Karpas-422 (cell line): Measurements from ENCODE around the gene PGLYRP2. TPM values are rescaled to one million over a fixed set of nuclear protein-coding genes. Genes with fewer than 3 reads are reported as not detected.
A peak's percentile ranks its signal among the peaks of the same experiment; 100 is the strongest.
"Not testable (repeated sequence)": the region's sequence is repeated elsewhere in the genome, so short reads cannot be mapped to it uniquely, and the experiment has no call there.

Source experiments
- DNase-seq: peaks from one replicate; pipeline ENCODE4 v3.0.0-alpha.2; 2015
- H2AFZ ChIP-seq: fragments of 200-600 bp; sonication (generic); 2 replicates; pipeline ENCODE4 v1.6.1; 2014; ENCODE audit warnings: antibody characterized with exemption, low read length, mixed read lengths
- H3K27ac ChIP-seq: fragments of 200-600 bp; sonication (generic); 2 replicates; pipeline ENCODE4 v1.5.1; 2014; ENCODE audit warnings: mild to moderate bottlenecking, low read length, moderate library complexity
- H3K27me3 ChIP-seq: fragments of 200-600 bp; sonication (generic); 2 replicates; pipeline ENCODE4 v1.6.1; 2014; ENCODE audit warnings: low read length, mixed read lengths
- H3K36me3 ChIP-seq: fragments of 200-600 bp; sonication (generic); 2 replicates; pipeline ENCODE4 v1.6.1; 2014; ENCODE audit warnings: low read length, mixed read lengths; ENCODE audit not compliant: insufficient read depth
- H3K4me1 ChIP-seq: fragments of 200-600 bp; sonication (generic); 2 replicates; pipeline ENCODE4 v1.6.1; 2014; ENCODE audit warnings: mild to moderate bottlenecking, low read length, mixed read lengths
- H3K4me2 ChIP-seq: fragments of 200-600 bp; sonication (generic); 2 replicates; pipeline ENCODE4 v1.6.1; 2014; ENCODE audit warnings: low read length, low read depth, mild to moderate bottlenecking; ENCODE audit not compliant: poor library complexity, severe bottlenecking
- H3K4me3 ChIP-seq: fragments of 200-600 bp; sonication (generic); 2 replicates; pipeline ENCODE4 v1.5.1; 2014; ENCODE audit warnings: mild to moderate bottlenecking, antibody characterized with exemption, low read length, mixed read lengths
- H3K79me2 ChIP-seq: fragments of 200-600 bp; sonication (generic); 2 replicates; pipeline ENCODE4 v1.6.1; 2014; ENCODE audit warnings: mild to moderate bottlenecking, low read length, mixed read lengths
- H3K9ac ChIP-seq: fragments of 200-600 bp; sonication (generic); 2 replicates; pipeline ENCODE4 v1.6.0; 2014; ENCODE audit warnings: low read length
- H3K9me2 ChIP-seq: fragments of 200-600 bp; sonication (generic), shearing (Covaris generic); replicated peaks from 2 replicates; pipeline ENCODE4 v1.6.0; 2014; ENCODE audit warnings: mild to moderate bottlenecking, low read length, moderate library complexity; ENCODE audit not compliant: insufficient read depth
- H3K9me3 ChIP-seq: fragments of 300-700, 200-600 bp; sonication (generic); 2 replicates; pipeline ENCODE4 v1.6.1; 2014; ENCODE audit warnings: low read length, mixed read lengths
- H4K20me1 ChIP-seq: fragments of 200-600 bp; sonication (generic); 2 replicates; pipeline ENCODE4 v1.6.1; 2014; ENCODE audit warnings: mild to moderate bottlenecking, antibody characterized with exemption, low read length, low read depth; ENCODE audit not compliant: insufficient read depth
- total RNA-seq: library from RNA; depleted of rRNA; stranded (reverse); fragments of >200 nt; shearing (Covaris generic); gene quantifications from 2 replicates; pipeline ENCODE4 v1.2.3, GENCODE V29; 2014; ENCODE audit warnings: low replicate concordance

The PGLYRP2 gene
- total RNA-seq, 1 experiment from 2014 or later: not detected

DNA sequence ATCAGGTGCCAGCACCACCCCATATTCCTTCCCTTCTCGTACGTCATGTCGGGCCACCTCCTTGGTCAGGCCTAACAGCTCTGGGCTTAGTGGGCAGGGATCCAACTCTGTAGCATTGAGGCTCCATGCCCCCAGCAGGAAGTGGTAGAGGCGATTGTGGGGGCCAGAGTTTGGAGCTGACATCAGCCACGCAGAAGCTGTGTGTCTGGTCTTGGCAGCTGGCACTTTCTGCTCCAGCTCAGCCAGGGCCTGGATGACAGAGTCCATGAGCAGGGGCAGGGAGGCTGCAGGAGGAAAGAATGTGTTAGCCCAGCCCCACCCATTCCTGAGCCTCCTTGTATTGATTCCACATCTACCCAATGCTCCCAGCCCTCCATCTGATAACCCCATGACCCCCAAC is 3.0 kb downstream of the PGLYRP2 start:
- Histone ChIP-seq H4K20me1 (no peaks in the 10 kb centered on the region), H3K9me2 (no peaks in the 10 kb centered on the region), H3K4me1 (peaks cover 12% of the 10 kb centered on the region), H2AFZ (no peak overlapping the region), H3K27me3 (no peaks in the 10 kb centered on the region), H3K4me2 (no peak overlapping the region), H3K36me3 (no peaks in the 10 kb centered on the region), H3K79me2 (no peaks in the 10 kb centered on the region), H3K4me3 (no peak overlapping the region), H3K9ac (no peak overlapping the region), H3K9me3 (no peaks in the 10 kb centered on the region), H3K27ac (no peak overlapping the region)
- no peak for DNase-seq

- H3K79me2 ChIP-seq: no peaks in the 10 kb centered on the region
- no peak overlapping the region for H3K4me3 ChIP-seq
- H3K9me3 ChIP-seq: no peaks in the 10 kb centered on the region
- no peak for DNase-seq
- H3K36me3 ChIP-seq: no peaks in the 10 kb centered on the region
- H4K20me1 ChIP-seq: no peaks in the 10 kb centered on the region
- H3K27ac ChIP-seq: no peak overlapping the region
- no peak overlapping the region for H3K4me2 ChIP-seq
- H2AFZ ChIP-seq: no peak overlapping the region
- H3K9ac ChIP-seq: no peak overlapping the region
- H3K9me2 ChIP-seq: no peaks in the 10 kb centered on the region
- H3K4me1 ChIP-seq: peaks cover 12% of the 10 kb centered on the region
- no peaks in the 10 kb centered on the region for H3K27me3 ChIP-seq
These were observed 3.7 kb downstream of the PGLYRP2 start for GRCh38 chr19:15475611-15476010.

DNA sequence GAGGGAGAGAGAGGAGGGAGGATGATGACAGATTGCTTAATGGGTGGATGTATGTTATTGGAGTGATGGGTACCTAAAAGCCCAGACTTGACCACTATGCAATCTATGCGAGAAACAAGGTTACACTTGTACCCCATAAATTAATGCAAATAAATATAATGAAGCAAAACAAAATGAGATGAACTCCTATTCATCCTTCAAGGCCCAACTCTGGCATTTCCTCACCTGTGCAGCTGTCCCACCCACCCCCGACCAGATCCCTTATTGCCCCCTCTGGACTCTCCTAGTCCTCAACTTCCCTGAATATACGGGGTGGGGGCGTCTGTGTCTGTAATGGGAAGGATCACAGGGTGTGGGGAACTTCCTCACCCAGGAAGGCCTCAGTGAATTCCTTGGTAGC is 4.1 kb downstream of the PGLYRP2 start:
- H2AFZ ChIP-seq: no peak overlapping the region
- DNase-seq: no peak
- H3K9ac ChIP-seq: no peak overlapping the region
- no peaks in the 10 kb centered on the region for H4K20me1 ChIP-seq
- H3K36me3 ChIP-seq: no peaks in the 10 kb centered on the region
- no peaks in the 10 kb centered on the region for H3K9me2 ChIP-seq
- H3K4me3 ChIP-seq: no peak overlapping the region
- H3K4me1 ChIP-seq: peaks cover 12% of the 10 kb centered on the region
- H3K4me2 ChIP-seq: no peak overlapping the region
- no peak overlapping the region for H3K27ac ChIP-seq
- H3K9me3 ChIP-seq: no peaks in the 10 kb centered on the region
- no peaks in the 10 kb centered on the region for H3K27me3 ChIP-seq
- no peaks in the 10 kb centered on the region for H3K79me2 ChIP-seq

DNA sequence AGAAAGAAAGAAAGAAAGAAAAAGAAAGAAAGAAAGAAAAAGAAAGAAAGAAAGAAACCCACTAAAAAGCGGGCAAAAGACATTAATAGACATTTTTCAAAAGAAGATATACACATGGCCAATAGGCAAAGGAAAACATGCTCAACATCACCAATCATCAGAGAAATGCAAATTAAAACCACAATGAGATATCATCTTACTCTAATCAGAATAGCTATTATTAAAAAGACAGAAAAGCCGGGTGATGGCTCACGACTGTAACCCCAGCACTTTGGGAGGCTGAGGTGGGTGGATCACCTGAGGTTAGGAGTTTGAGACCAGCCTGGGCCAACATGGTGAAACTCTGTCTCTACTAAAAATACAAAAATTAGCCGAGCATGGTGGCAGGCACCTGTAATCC is 5.5 kb downstream of the PGLYRP2 start:
- not testable (repeated sequence) for H3K4me3 ChIP-seq, H3K9ac ChIP-seq, H3K27ac ChIP-seq, H3K9me3 ChIP-seq, H2AFZ ChIP-seq, H3K79me2 ChIP-seq, H3K27me3 ChIP-seq, H3K9me2 ChIP-seq, H3K36me3 ChIP-seq, H4K20me1 ChIP-seq
- DNase-seq: peak; percentile 55
- H3K4me1 ChIP-seq: peaks cover 12% of the 10 kb centered on the region
- H3K4me2 ChIP-seq: peak overlapping the region; percentile 42

DNA sequence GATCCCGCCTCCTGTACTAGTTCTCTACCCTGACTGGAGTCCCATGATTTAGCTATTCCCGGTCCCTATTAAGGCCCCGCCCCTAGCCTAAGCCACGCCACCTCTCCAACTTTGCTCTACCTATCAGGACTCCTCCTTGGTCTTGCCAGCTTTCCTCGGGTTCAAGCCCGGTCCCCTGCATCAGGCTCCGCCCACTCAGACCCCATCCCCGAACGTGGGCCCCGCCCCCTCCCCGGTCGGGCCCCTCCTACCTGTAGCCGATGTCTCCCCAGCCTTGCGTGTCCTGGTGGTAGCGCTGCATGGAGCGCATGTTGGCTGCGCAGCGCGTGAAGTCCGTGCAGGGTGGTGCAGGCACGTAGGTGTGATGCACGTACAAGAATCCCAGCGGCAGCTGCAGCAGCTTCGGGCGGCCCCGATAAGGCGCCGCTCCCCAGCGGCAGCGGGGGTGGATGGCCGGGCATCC is 7.6 kb downstream of the PGLYRP2 start:
- H3K9ac ChIP-seq: no peak overlapping the region
- H3K9me3 ChIP-seq: no peaks in the 10 kb centered on the region
- H3K27ac ChIP-seq: no peak overlapping the region
- H3K9me2 ChIP-seq: no peaks in the 10 kb centered on the region
- no peak overlapping the region for H3K4me3 ChIP-seq
- no peak for DNase-seq
- H3K4me2 ChIP-seq: no peak overlapping the region
- no peaks in the 10 kb centered on the region for H3K79me2 ChIP-seq
- H4K20me1 ChIP-seq: no peaks in the 10 kb centered on the region
- H3K4me1 ChIP-seq: peaks cover 15% of the 10 kb centered on the region
- H3K36me3 ChIP-seq: no peaks in the 10 kb centered on the region
- no peak overlapping the region for H2AFZ ChIP-seq
- no peaks in the 10 kb centered on the region for H3K27me3 ChIP-seq

DNA sequence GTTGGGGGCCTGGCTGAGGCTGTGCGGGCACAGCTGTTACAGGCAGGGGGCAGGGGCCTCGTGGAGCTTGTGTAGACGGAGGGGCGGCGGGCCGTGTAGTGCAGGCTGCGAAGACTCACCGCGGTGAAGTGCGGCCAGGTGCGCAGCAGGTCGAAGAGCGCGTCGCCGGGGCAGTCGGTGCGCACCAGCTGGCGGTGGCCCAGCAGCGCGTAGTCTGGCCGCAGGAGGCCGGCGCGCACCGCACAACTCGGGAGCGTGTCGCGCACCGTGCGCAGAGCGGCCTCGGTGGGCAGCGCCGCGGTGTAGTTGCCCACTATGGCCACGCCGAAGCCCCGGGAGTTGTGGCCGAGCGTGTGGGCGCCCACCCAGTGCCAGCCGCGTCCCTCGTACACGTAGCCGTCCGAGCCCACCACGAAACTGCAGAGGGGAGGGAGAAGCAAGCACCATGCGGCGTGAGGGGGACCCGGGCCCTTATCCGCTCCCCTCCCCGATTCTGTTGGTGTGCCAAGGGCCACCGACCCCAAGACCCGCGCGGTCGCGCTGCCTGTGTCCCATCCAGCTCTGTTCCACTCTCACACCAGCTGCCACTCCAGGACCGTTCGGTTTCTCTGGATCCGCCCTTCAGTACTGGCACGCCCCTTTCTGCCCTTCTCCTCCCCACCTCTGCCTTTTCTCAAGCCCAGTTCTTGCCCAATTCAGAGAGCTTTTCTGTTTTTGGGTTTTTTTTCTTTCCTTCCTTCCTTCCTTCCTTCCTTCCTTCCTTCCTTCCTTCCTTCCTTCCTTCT is 9.6 kb downstream of the PGLYRP2 start:
- Histone ChIP-seq H3K4me3 (no peak overlapping the region), H3K9me3 (no peaks in the 10 kb centered on the region), H3K27me3 (no peaks in the 10 kb centered on the region), H3K4me2 (no peak overlapping the region), H3K36me3 (no peaks in the 10 kb centered on the region), H2AFZ (no peak overlapping the region), H3K27ac (no peak overlapping the region), H3K79me2 (no peaks in the 10 kb centered on the region), H3K9me2 (no peaks in the 10 kb centered on the region), H4K20me1 (no peaks in the 10 kb centered on the region), H3K9ac (no peak overlapping the region), H3K4me1 (peaks cover 15% of the 10 kb centered on the region)
- no peak for DNase-seq

- Histone ChIP-seq H3K27me3 (no peaks in the 10 kb centered on the region), H3K27ac (no peak overlapping the region), H4K20me1 (no peaks in the 10 kb centered on the region), H3K4me3 (no peak overlapping the region), H3K36me3 (no peaks in the 10 kb centered on the region), H3K79me2 (no peaks in the 10 kb centered on the region), H3K9me2 (no peaks in the 10 kb centered on the region), H3K9ac (no peak overlapping the region), H2AFZ (no peak overlapping the region), H3K4me2 (no peak overlapping the region), H3K4me1 (peaks cover 19% of the 10 kb centered on the region), H3K9me3 (no peaks in the 10 kb centered on the region)
- no peak for DNase-seq
These were observed 10.4 kb downstream of the PGLYRP2 start for GRCh38 chr19:15468675-15469512.

DNA sequence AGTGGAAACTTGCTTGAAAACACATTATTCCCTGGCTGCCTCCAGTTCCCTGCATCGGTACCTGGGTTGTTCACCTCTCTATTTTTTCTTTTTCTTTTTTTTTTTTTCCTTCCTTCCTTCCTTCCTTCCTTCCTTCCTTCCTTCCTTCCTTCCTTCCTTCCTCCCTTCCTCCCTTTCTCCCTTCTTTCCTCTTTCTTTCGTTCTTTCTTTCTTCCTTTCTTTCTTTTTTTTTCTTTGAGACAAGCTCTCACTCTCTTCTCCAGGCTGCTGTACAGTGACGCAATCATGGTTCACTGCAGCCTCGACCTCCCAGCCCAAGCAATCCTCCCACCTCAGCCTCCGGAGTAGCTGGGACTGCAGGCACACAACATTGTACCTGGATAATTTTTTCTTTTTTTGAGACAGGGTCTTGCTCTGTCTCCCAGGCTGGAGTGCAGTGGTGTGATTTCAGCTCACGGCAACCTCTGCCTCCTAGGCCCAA is 11.5 kb downstream of the PGLYRP2 start:
- Histone ChIP-seq H4K20me1 (no peaks in the 10 kb centered on the region), H3K9me3 (no peaks in the 10 kb centered on the region), H3K9ac (no peak overlapping the region), H2AFZ (no peak overlapping the region), H3K27me3 (no peaks in the 10 kb centered on the region), H3K79me2 (no peaks in the 10 kb centered on the region), H3K36me3 (no peaks in the 10 kb centered on the region), H3K4me2 (no peak overlapping the region), H3K4me1 (peaks cover 10% of the 10 kb centered on the region), H3K27ac (no peak overlapping the region), H3K4me3 (no peak overlapping the region), H3K9me2 (no peaks in the 10 kb centered on the region)
- DNase-seq: no peak
